Naive thymus-derived CD8-positive, alpha-beta T cell (primary cell): ENCODE results near the gene TAF6. TPM values are rescaled to one million over a fixed set of nuclear protein-coding genes. Genes with fewer than 3 reads are reported as not detected.

Experiments used
- ATAC-seq, 2 donors: fragments of 150-1000 bp; cut with Tn5 transposase in 1 of 2; sonication (Bioruptor Pico), chemical (Tn5 transposase) in 1 of 2; 1 replicate in 1 of 2; 2 replicates in 1 of 2; pipeline ENCODE4 v1.10.0; 2021; ENCODE audit warnings: mild to moderate bottlenecking in 2 of 2, moderate library complexity in 2 of 2
- POLR2A ChIA-PET: fragments of 350-600 bp; sonication (Branson Sonifier 250); formaldehyde crosslinking; loops from one replicate; lab custom pipeline; 2021; ENCODE audit warnings: antibody characterized with exemption; lab: Charles Lee
- DNase-seq, 10 donors: peaks; one replicate each; pipeline versions ENCODE4 v3.0.0 to v3.0.0-alpha.2; 2020 to 2022
- H3K27ac Mint-ChIP-seq, 10 donors: one replicate each; pipeline ENCODE4 v1.8.0; 2020 to 2022; ENCODE audit warnings: mild to moderate bottlenecking in 10 of 10, mixed read lengths in 10 of 10, moderate library complexity in 4 of 10, inconsistent platforms in 1 of 10
- H3K27me3 Mint-ChIP-seq, 5 donors: one replicate each; pipeline ENCODE4 v1.8.0; 2021 to 2022; ENCODE audit warnings: mixed read lengths in 5 of 5
- H3K36me3 Mint-ChIP-seq, 3 donors: one replicate each; pipeline ENCODE4 v1.8.0; 2020 to 2022; ENCODE audit warnings: mixed read lengths in 3 of 3, mild to moderate bottlenecking in 2 of 3, inconsistent platforms in 1 of 3
- H3K4me1 Mint-ChIP-seq, 4 donors: one replicate each; pipeline ENCODE4 v1.8.0; 2021 to 2022; ENCODE audit warnings: mixed read lengths in 4 of 4
- H3K4me3 Mint-ChIP-seq, 10 donors: one replicate each; pipeline ENCODE4 v1.8.0; 2020 to 2022; ENCODE audit warnings: mild to moderate bottlenecking in 10 of 10, mixed read lengths in 10 of 10, moderate library complexity in 6 of 10, inconsistent platforms in 1 of 10
- H3K9me3 Mint-ChIP-seq, 9 donors: one replicate each; pipeline ENCODE4 v1.8.0; 2020 to 2022; ENCODE audit warnings: mixed read lengths in 9 of 9, mild to moderate bottlenecking in 3 of 9, inconsistent platforms in 1 of 9, moderate library complexity in 1 of 9
- polyA plus RNA-seq, 3 donors: library from polyadenylated mRNA; unstranded; fragments of 300-500 nt; fragmentation: Illumina TruSeq; gene quantifications; one replicate each; pipeline ENCODE4 v1.2.3, GENCODE V29; 2021
- total RNA-seq, 8 experiments: library from RNA in 2 of 8; stranded (reverse) in 2 of 8; gene quantifications; one replicate each; pipeline ENCODE4 v1.2.3 and lab custom pipeline; 2021 to 2026

Gene TAF6
- total and polyA plus RNA-seq, 5 experiments from 2014 or later, result 21.3 to 68.7 (median 39.0) TPM

GRCh38 chr7:100075418-100075817 is 43.7 kb downstream of the TAF6 start:
- DNase-seq, result no peak
- Mint-ChIP-seq H3K9me3 (peaks cover 0 to 31% (median 18%) of the 10 kb centered on the region in 9 donors), H3K27ac (peak overlapping the region in 2 of 10 donors; percentile 55 to 69), H3K27me3 (no peaks in the 10 kb centered on the region), H3K4me1 (peaks cover 12 to 21% (median 15%) of the 10 kb centered on the region in 4 donors), H3K36me3 (peaks cover 22 to 93% (median 66%) of the 10 kb centered on the region in 3 donors), H3K4me3 (no peak overlapping the region)
- POLR2A ChIA-PET, result interaction anchor here (0.5 to 1.1 kb wide), 3 partner anchors 16 to 362 kb away, joined by 3 read pairs; no protein-coding TSS in a partner anchor
- ATAC-seq, result no peak

GRCh38 chr7:100074841-100075240 is 44.3 kb downstream of the TAF6 start:
- Mint-ChIP-seq H3K4me1 (peaks cover 9 to 16% (median 9%) of the 10 kb centered on the region in 4 donors), H3K9me3 (peaks cover 0 to 35% (median 18%) of the 10 kb centered on the region in 9 donors), H3K36me3 (peaks cover 28 to 94% (median 72%) of the 10 kb centered on the region in 3 donors), H3K27ac (no peak overlapping the region), H3K27me3 (no peaks in the 10 kb centered on the region), H3K4me3 (no peak overlapping the region)
- DNase-seq (no peak), ATAC-seq (no peak)
- POLR2A ChIA-PET, result interaction anchor here (1.0 to 1.1 kb wide), 2 partner anchors 16 to 37 kb away, joined by 3 read pairs; no protein-coding TSS in a partner anchor

DNA sequence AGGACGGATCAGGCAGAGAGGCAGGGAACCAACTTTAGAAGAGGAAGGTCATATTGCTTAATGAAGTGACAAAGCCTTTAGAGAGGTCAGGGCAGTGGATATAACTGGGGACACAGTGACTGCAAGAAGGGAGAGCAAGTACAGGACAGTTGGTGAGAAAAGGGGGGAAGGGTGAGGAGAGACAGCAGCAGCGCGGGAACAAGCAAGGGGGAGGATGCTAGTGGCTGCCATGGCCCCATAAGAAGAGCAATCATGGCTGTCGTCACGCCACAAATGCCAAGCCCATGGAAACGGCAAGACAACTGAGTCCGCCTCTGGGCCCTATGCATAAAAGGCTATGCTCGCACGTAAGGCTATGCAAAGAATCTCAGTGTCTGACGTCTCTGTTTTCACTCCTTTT is 46.7 kb downstream of the TAF6 start:
- Mint-ChIP-seq H3K4me1 (peaks cover 0 to 5% (median 1%) of the 10 kb centered on the region in 4 donors), H3K27ac (no peak overlapping the region), H3K9me3 (peaks cover 0 to 36% (median 18%) of the 10 kb centered on the region in 9 donors), H3K4me3 (no peak overlapping the region), H3K36me3 (peaks cover 28 to 81% (median 71%) of the 10 kb centered on the region in 3 donors), H3K27me3 (no peaks in the 10 kb centered on the region)
- POLR2A ChIA-PET, result interaction anchor here (1.3 kb wide), 1 partner anchor 8 kb away, joined by 5 read pairs; no protein-coding TSS in a partner anchor
- DNase-seq (no peak), ATAC-seq (no peak)

DNA sequence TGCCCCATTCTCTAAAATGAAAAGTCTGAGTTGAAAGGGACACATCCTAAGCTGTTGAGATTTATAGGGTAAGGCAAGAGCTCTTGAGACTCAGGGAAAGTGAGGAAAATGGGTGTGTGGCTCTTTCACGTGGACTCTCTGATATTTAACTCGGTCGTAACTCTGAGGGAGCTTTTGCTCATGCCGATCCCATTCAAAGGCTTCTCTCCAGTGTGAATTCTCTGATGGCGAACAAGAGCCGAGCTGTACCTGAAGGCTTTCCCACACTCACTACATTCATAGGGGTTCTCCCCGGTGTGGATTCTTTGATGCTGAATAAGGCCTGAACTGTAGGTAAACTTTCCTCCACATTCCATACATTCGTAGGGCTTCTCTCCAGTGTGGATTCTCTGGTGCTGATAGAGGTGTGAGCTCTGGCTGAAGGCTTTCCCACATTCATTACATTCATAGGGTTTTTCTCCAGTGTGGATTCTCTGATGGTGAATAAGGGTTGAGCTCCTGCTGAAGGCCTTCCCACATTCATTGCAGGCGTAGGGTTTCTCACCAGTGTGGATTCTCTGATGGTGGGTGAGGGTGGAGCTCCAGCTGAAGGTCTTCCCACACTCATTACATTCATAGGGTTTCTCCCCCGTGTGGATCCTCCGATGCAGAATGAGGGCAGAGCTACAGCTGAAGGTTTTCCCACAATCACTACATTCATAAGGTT is 48.0 kb downstream of the TAF6 start:
- Mint-ChIP-seq H3K4me1 (peaks cover 0 to 5% (median 0%) of the 10 kb centered on the region in 4 donors), H3K9me3 (peaks cover 0 to 36% (median 18%) of the 10 kb centered on the region in 9 donors), H3K4me3 (no peak overlapping the region), H3K27me3 (no peaks in the 10 kb centered on the region), H3K36me3 (peaks cover 28 to 69% (median 62%) of the 10 kb centered on the region in 3 donors), H3K27ac (peak overlapping the region in 1 of 10 donors; percentile 7)
- POLR2A ChIA-PET, result interaction anchor here (0.6 to 1.3 kb wide), 3 partner anchors 10 to 108 kb away, joined by 3 to 5 read pairs (median 4); no protein-coding TSS in a partner anchor
- DNase-seq (no peak), ATAC-seq (no peak)

- POLR2A ChIA-PET, result interaction anchor here (0.6 to 1.1 kb wide), 3 partner anchors 10 to 446 kb away, joined by 3 to 9 read pairs (median 4); no protein-coding TSS in a partner anchor
- DNase-seq (no peak), ATAC-seq (no peak)
- peaks cover 28 to 58% (median 58%) of the 10 kb centered on the region in 3 donors for H3K36me3 Mint-ChIP-seq
- no peak overlapping the region for H3K27ac Mint-ChIP-seq
- no peaks in the 10 kb centered on the region for H3K27me3 Mint-ChIP-seq
- no peak overlapping the region for H3K4me3 Mint-ChIP-seq
- peaks cover 0 to 36% (median 18%) of the 10 kb centered on the region in 9 donors for H3K9me3 Mint-ChIP-seq
- no peaks in the 10 kb centered on the region for H3K4me1 Mint-ChIP-seq
These were observed 49.2 kb downstream of the TAF6 start for GRCh38 chr7:100069991-100070390.

DNA sequence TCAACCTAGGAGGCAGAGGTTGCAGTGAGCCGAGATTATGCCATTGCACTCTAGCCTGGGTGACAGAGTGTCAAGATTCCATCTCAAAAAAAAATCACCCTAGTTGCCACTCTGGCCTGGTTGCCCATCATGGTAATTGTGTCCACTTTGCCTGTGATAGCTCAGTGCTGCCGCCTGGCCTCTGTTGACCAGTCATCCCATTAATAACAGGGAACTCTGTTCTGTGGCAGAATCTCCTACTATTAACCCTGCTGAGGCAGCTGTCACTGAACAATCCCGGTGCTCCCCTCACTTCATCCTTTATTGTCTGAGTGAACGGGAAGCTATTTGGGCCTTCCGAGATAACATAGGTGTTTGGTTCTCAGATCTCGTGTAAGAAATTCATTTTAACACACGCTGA is 52.2 kb downstream of the TAF6 start:
- H3K4me1 Mint-ChIP-seq, result no peaks in the 10 kb centered on the region
- DNase-seq (no peak), ATAC-seq (no peak)
- peak overlapping the region in 2 of 10 donors; percentile 46 to 47 for H3K27ac Mint-ChIP-seq
- no peaks in the 10 kb centered on the region for H3K27me3 Mint-ChIP-seq
- H3K9me3 Mint-ChIP-seq, result peaks cover 0 to 23% (median 9%) of the 10 kb centered on the region in 9 donors
- H3K36me3 Mint-ChIP-seq, result peaks cover 21 to 41% (median 36%) of the 10 kb centered on the region in 3 donors
- POLR2A ChIA-PET, result no interaction called here
- no peak overlapping the region for H3K4me3 Mint-ChIP-seq

- H3K27ac Mint-ChIP-seq, result no peak overlapping the region
- no peak for ATAC-seq
- H3K27me3 Mint-ChIP-seq, result no peaks in the 10 kb centered on the region
These were observed 53.5 kb downstream of the TAF6 start for GRCh38 chr7:100065452-100066186.

GRCh38 chr7:100064162-100064561 is 55.0 kb downstream of the TAF6 start:
- H3K36me3 Mint-ChIP-seq, result peaks cover 0 to 25% (median 11%) of the 10 kb centered on the region in 3 donors
- POLR2A ChIA-PET, result no interaction called here
- DNase-seq (no peak), ATAC-seq (no peak)
- no peak overlapping the region for H3K27ac Mint-ChIP-seq
- no peaks in the 10 kb centered on the region for H3K4me1 Mint-ChIP-seq
- H3K9me3 Mint-ChIP-seq, result no peaks in the 10 kb centered on the region
- H3K4me3 Mint-ChIP-seq, result no peak overlapping the region
- H3K27me3 Mint-ChIP-seq, result no peaks in the 10 kb centered on the region

More at GRCh38 chr7:100065452-100066186, 53.5 kb downstream of the TAF6 start:
- POLR2A ChIA-PET, result interaction anchor here (0.5 kb wide), 2 partner anchors 15 to 60 kb away, joined by 3 read pairs; no protein-coding TSS in a partner anchor
- H3K4me3 Mint-ChIP-seq, result no peak overlapping the region
- H3K36me3 Mint-ChIP-seq, result peaks cover 8 to 32% (median 22%) of the 10 kb centered on the region in 3 donors
- H3K9me3 Mint-ChIP-seq, result peaks cover 0 to 9% (median 2%) of the 10 kb centered on the region in 9 donors
- DNase-seq, result no peak
- no peaks in the 10 kb centered on the region for H3K4me1 Mint-ChIP-seq

GRCh38 chr7:100063376-100063775 is 55.8 kb downstream of the TAF6 start:
- no peaks in the 10 kb centered on the region for H3K9me3 Mint-ChIP-seq
- no peak for DNase-seq
- no peaks in the 10 kb centered on the region for H3K4me1 Mint-ChIP-seq
- H3K27me3 Mint-ChIP-seq, result no peaks in the 10 kb centered on the region
- peaks cover 0 to 32% (median 11%) of the 10 kb centered on the region in 3 donors for H3K36me3 Mint-ChIP-seq
- no peak for ATAC-seq
- H3K27ac Mint-ChIP-seq, result no peak overlapping the region
- H3K4me3 Mint-ChIP-seq, result no peak overlapping the region
- POLR2A ChIA-PET, result no interaction called here

- peaks cover 0 to 2% (median 0%) of the 10 kb centered on the region in 4 donors for H3K4me1 Mint-ChIP-seq
- no peaks in the 10 kb centered on the region for H3K9me3 Mint-ChIP-seq
- no peak overlapping the region for H3K4me3 Mint-ChIP-seq
- POLR2A ChIA-PET, result no interaction called here
- peaks cover 0 to 46% (median 11%) of the 10 kb centered on the region in 3 donors for H3K36me3 Mint-ChIP-seq
- no peak for ATAC-seq
- no peak for DNase-seq
- H3K27me3 Mint-ChIP-seq, result no peaks in the 10 kb centered on the region
- peak overlapping the region in 4 of 10 donors; percentile 37 to 74 (median 54) for H3K27ac Mint-ChIP-seq
These were observed 57.5 kb downstream of the TAF6 start for GRCh38 chr7:100061518-100062193.

DNA sequence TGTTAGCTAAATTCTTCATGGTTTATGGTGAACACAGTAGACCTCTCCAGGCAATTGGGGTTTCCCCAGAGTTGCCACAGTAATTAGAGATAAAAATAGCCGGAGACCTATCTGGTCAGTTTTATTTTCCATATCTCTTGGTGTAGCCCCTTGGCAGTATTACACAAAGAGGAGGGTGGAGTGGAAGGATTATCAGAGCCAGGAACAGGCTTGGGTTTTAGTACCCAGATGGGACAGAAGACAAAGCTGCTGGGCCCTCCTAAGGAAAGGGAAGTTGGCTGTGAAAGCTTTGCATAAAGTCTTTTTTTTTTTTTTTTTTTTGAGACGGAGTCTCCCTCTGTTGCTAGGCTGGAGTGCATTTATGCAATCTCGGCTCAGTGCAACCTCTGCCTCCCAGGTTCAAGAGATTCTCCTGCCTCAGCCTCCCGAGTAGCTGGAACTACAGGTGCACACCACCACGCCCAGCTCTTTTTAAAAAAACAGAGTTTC is 59.9 kb downstream of the TAF6 start:
- no peak for DNase-seq
- POLR2A ChIA-PET, result interaction anchor here (0.8 kb wide), 1 partner anchor 16 kb away, joined by 3 read pairs; no protein-coding TSS in a partner anchor
- Mint-ChIP-seq H3K4me1 (peaks cover 0 to 2% (median 0%) of the 10 kb centered on the region in 4 donors), H3K4me3 (no peak overlapping the region), H3K9me3 (no peaks in the 10 kb centered on the region), H3K36me3 (peaks cover 0 to 44% (median 6%) of the 10 kb centered on the region in 3 donors), H3K27me3 (no peaks in the 10 kb centered on the region), H3K27ac (no peak overlapping the region)
- no peak for ATAC-seq
